ENCODE results near the gene RAPGEF1.

- no peak for TF ChIP-seq CTCF (IDR thresholded peaks at IDR 0.05)
- no peak for TF ChIP-seq ZFX (IDR thresholded peaks at IDR 0.05; ENCODE audit: borderline replicate concordance)
Measured at GRCh38 chr9:131621551-131622358, 118.1 kb downstream of the RAPGEF1 start.

Data from 22Rv1 (cell line).